HG02943 (cell line): ENCODE measurements around the gene ATP5F1D.

Experiments used
- ATAC-seq: cut with Tn5 transposase; IDR thresholded peaks from one replicate; pipeline ENCODE4 v1.9.1; 2021; ENCODE audit warnings: mild to moderate bottlenecking, low read depth, moderate library complexity; ENCODE audit not compliant: unreplicated experiment

Gene ATP5F1D

DNA sequence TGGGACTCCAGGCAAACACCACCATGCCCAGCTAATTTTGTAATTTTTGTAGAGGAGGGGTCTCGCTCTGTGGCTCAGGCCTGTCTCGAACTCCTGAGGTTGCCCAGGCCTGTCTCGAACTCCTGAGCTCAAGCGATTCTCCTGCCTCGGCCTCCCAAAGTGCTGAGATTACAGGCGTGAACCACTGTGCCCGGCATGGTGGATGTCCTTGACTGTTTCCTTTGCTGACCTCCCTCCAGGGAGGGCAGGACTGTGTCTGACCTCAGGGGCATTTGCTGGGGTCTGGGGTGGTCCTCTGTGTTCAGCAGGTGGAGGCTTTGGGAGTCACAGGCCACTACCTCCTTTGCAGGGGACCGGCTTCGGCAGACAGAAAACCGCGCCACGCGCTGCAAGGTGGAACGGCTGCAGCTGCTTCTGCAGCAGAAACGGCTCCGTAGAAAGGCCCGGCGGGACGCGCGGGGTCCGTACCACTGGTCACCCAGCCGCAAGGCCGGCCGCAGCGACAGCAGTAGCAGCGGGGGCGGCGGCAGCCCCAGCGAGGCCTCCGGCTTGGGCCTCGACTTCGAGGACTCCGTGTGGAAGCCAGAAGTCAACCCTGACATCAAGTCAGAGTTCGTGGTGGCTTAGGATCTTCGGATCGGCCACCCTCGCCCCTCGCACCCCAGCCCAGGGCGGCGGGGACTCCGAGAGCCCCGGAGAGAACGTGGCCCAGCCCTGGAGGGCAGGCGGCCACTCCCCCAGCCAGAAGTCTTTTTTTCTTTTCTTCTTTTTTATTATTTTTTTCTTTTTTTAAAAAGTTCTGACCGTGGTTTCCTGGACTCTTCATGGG is 15.3 kb downstream of the ATP5F1D start:
- no peak for ATAC-seq

DNA sequence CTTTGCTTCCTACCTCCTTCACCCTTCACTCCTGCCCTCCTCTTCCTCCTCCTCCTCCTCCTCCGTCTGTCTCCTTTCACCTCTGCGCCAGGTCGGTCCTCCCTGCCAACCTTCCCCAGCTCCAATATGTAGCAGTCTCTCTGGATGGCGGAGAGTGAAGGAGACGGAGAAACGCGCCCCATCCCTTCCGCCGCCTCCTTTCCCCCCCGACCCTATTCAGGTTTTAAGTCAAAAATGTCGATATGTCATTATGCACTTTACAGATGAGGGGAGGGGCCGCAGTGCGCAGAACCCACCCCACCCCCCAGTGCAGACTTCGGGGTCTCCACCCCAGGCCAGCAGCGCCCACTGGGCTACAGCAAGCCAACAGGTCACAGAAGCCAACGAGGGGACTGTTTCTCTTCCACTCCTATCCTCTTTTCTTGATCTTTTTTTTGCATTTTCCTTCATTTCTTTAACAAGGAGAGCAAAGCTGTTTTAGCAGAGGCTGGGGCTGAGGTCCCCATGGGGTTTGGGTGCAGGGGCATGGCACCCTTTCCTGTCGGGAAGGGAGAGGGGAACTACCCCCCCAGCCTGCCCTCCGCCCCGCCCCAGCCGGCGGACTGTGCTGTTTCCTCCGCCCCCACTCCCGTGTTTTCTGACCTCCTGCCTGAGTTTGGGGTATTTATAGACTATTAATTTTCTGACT is 16.1 kb downstream of the ATP5F1D start:
- ATAC-seq: no peak

DNA sequence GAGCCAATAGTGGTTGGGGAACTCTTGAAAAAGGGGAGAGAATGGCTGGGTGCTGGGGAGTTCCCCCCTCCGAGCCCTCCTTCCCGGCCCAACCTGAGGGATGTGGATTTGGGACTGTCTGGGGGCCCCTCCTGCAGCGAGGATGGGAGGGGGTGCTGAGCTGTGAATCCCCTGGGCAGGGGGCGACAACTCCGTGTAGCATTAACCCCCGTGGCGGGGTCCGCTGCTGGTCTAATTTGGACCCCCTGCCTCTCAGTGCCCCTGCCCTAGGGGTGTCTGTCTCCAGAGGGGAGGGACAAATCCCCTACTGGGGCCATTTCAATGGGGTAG is 16.6 kb downstream of the ATP5F1D start:
- ATAC-seq: no peak

DNA sequence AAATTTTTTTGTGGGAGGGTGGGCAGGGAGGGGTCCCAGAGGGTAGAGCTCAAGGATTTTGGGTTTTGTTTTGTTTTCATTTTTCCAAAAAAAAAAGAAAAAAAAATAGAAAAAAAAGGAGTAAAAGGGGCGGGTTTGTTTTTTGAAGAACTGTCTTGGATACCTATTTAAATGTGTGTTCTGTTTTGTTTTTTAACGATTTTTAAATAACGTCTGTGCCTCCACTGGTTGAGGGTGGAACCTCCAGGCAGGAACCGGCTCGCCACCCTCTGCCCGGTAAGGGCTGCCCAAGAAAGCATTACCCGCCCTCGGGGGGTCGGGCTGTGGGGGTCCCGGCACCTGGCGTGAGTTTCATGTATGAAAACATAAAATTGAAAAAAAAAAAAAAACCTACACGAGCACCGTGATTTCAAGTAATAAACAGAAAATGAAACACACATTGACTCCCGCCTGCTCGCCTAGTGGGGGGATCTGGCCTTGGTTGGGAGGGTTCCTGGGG is 17.2 kb downstream of the ATP5F1D start:
- no peak for ATAC-seq

DNA sequence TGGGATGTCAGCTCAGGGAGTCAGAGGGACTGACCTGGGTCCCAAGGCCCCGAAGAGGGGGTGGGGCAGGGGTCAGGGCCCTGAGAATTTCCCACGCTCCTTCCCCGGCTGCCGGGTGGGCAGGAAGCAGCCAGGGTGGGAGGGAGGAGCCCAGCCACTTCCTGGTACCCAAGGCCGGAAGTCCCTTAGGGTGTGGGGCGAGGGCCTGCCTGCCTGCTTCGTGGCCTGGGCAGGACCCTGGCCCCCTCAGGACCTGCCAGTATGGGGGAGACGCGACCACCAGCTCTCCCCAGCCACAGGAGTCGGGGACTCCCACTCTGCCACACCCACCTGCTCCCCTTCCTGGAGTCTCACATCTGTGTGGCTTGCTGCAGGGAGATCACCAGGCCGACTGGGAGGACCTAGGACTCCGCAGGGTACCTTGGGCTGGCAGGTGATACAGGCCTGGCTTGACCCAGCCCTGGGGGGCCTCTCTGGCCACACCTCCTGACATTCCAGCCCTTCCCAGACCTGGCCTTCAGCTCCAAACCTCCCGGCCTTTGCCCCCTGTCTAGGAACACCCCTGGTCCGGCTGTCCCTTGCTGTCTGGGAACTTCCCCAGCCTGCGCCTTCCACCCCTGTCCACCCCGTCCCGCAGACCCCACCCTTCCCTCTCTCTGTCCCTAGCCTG is 17.8 kb downstream of the ATP5F1D start:
- no peak for ATAC-seq

DNA sequence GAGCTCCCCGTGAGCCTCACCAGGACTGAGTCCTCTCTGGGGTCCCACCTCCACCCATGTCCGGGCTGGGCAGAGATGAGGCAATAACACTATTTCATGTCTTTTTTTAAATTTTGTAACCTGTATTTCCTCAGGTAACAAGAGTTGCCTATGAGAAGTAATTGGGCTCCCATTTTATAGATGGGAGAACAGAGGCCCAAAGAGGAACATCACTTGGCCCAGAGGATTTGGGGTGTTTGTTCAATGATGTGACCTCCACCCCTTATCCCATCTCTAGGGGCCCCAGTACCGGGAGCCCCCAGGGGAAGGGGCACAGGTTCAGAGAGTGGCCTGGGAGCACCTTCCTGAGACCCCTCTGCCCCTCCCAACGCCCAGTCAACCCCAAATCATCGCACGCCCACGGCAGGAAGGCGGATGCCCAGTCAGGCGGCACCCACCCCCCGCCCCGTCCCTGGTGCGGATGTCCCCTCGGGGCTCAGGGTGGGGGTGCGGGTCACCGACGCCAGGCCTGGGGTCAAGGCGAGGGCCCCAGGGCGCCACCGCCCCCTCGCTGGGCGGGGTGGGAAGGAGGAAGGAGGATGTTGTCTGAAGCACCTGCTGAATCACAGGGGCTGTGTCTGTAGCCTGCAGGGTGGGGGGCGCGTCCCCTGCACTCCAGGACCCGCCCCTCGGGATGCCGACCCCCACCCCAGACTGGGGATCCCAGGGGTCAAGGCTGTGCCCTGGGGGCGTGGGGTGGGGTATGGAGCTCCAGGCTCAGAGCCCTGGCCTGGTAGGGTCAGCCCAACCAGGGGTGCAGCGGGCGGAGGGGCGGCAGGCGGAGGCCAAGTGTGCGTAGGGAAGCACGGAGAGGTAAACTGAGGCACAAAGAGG is 18.6 kb downstream of the ATP5F1D start:
- ATAC-seq: no peak

DNA sequence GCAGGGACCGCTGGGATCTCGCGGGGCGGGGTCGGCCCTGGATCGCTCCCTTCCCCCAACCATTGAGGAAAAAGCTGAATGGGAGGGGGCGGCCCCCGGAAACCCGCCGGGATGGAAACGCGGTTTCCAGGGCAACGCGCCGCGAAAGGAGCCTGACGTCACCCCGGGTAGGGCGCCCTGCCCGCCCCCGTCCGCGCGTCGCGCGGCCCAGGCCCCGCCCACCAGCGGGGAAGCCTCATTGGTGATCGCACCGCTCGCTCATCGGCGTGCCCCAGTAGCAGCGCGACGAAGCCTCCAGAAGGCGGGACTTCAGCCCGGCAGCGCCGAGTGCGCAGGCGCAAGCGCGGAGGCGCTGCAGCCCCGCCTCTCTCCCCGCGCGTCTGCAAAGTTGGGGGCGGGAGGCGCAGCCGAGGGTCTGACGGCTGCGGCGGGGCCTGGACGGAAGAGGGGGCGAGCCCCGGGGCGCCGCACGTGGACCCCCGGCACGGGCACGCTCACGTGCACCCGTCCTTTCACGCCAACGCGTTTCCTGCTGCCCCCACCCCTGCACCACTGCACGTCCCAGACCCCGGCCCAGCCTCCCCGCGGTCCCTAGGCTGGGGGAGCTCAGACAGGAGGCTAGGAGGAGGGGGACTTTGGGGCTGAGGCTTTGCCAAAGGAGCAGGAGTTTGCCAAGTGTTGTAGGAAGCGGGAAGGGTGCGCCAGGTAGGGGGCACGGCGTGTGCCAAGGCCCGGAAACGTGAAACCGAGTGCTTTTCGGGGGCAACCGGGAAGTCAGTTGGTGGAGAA is 19.4 kb downstream of the ATP5F1D start:
- peak; percentile 49 for ATAC-seq

DNA sequence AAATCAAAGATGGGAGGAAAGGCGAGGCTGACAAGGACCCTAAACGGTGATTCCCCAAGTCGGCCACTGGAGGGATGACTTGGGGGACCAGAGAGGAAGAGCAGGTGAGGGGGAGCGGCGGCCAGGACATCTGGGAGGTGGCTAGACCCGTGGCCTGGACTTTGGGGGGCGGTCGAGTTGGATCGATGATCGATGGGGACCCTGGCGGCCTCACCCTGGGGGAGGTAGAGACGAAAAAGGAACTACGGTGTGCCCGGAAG is 19.9 kb downstream of the ATP5F1D start:
- ATAC-seq: no peak

DNA sequence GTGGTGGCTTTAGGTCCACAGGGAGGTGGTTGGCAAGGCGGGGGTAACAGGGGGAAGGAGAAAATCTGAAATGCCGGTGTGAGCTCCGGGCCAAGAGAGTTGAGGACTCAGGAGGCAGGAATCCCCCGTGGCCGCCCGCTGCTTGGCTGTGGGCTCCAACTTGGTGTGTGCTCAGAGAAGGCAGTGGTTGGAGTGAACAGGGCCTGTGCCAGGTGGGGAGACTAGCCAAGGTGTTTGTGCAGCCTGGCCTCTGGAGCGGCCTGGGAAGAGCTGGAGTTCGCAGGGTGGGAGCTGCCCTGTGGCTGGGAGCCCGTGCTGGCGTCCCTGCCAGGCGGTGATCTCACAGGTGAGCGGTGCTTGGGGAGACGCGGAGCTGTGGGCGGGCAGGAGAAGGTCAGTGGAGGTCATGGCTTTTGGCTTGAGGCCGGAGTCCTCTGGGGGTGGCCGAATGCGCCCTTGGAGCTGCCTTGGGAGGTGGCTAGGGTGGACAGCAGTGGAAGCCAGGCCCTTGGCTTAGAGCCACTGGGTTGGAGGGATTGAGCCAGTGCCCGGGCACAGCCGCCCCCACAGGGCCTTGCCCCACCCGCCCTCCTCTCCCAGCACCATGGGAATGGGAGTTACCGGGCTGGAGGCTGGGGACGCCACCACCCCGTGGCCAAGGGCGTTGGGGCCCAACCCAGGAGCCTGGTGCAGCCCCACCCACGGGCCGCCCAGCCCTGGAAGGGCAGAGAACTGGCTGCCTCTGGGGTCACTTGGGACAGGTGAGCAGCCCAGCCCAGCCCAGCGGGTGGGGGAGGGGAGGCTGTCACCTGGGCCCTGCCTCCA is 20.5 kb downstream of the ATP5F1D start:
- no peak for ATAC-seq

DNA sequence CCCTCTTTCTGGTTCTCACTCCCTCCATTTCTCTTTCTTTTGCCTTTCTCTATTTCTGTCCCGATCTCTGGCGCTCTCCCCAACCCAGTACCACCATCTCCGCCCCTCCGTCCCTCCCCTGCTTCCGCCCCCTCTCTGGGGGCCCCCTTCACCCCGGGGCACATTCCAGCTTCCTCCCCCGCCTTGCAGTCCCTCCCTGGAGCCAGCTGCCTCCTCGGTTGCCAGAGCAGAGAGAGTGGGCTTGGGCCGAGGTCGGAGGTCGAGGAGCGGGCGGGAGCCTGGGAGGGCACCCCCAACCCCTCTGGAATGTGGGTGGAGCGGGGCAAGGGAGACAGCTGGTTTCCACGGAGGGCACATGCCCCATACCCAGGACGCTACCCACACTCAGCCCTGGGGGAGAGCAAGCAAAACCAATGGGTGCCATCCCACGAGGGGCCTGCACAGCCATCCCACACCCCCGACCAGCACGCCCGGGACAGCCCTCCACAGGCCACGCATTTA is 21.1 kb downstream of the ATP5F1D start:
- ATAC-seq: no peak

DNA sequence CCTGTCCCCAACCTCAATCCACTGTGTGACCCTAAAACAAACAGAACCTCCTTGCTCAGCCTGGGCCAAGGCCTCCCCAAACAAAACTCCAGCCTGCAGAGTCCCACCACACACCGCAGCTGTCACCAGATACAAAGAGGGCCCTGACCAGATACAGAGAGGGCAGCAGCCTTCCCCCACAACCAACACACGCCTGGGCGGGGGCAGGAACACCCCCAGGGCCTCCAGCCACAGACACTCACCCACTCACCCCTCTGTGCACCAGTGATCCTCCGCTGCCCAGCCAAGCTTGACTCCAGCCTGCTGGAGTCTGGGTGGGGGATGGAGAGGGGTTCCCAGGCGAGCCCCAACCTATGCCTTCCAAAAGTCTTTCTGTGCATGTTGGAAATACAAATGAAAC is 21.6 kb downstream of the ATP5F1D start:
- ATAC-seq: no peak

DNA sequence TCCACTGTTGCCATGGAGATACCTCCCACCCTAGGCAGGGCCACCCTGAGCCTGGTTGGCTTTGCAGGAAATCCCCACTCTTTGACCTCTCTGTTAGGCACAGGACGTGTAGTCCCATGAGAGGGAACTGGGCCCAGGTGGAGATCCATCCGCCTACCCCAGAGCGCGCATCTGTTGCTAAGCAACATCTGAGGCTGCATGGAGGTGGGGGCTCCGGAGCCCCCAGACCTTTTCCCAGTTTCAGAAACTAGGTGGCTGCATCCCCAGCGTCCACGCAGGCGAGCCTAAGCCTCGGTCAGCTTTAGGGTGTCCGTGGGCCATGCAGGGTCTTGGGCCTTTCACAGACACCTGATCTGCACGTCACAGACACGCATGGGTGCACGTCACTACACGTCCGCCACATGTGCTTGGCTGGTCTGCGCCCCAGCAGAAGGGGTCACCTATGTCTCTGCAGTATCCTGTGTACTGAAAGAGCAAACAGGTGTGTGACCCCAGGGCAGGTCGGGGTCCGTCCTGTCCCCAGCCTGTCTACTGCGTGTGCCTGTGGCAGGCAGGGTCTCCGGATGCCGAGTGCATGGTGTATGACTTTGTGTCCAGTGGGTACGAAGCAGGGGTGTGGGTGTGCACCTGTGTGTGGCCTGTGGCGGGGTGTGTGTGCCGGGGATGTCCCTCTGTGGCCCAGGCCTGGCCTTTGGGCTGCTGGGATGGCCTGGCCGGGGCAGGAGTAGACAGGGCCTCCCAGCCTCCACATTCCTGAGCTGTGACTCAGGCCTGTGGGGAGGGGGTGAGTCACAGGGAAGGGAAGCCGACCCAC is 23.5 kb downstream of the ATP5F1D start:
- ATAC-seq: no peak

DNA sequence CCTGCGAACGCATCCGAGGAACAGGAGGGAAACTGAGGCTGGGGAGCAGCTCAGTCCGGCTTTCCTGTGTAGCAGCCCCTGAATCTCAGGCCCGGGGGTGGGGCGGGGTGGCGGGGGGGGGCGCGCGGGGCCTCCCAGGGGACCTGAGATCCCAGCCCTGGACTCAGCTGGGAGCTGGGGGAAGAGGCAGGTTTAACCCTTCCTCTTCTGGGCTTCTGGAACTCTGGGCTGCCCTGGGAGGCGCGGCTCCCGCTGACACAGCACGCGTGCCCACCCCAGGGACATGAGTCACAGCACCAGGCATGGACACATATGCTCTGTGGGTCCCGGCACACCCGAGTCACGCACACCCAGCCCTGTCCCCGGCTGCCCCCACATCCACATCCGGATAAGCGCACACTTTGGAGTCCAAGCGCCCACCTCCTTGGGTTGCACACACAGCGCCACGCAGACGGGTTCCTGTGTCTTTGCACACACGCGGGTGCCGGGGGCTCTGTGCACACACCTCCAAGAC is 24.1 kb downstream of the ATP5F1D start:
- no peak for ATAC-seq

DNA sequence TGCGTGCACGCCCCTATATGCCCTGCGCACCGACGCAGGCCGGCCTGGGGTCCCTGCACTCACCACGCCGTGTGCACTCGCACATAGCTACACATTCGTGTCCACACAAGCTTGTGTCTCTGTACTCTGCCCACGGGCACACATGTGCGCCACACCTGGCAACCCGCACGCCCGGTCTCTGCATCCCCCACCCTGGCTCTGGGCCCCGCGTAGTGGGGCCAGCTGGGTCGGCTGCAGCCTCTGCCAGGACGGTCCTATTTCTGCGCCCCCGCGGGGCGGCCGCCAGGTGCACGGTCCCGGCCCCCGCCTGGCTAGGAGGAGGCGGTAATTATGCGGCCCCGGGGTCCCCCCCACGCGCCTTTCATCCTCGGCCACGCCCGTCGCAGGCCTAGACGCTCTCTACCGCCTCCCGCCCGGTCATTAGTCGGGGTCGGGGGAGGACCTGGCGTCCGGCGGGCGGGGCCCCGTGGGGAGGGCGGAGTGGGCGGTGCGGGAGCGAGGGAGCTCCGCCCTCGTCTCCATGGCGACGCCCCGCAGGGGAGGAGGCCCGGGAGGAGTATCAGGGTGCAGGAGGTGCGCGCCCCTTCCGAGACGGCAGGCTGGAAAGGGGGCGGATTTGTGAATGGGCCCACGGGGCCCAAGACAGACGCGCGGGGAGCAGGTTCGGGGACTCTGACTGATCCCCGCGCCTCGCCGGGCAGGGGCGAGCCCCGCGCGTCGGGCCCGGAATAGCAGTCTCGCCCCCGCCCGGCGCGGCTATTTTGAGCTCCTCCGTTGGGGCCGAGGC is 24.8 kb downstream of the ATP5F1D start:
- ATAC-seq: peak; percentile 29

DNA sequence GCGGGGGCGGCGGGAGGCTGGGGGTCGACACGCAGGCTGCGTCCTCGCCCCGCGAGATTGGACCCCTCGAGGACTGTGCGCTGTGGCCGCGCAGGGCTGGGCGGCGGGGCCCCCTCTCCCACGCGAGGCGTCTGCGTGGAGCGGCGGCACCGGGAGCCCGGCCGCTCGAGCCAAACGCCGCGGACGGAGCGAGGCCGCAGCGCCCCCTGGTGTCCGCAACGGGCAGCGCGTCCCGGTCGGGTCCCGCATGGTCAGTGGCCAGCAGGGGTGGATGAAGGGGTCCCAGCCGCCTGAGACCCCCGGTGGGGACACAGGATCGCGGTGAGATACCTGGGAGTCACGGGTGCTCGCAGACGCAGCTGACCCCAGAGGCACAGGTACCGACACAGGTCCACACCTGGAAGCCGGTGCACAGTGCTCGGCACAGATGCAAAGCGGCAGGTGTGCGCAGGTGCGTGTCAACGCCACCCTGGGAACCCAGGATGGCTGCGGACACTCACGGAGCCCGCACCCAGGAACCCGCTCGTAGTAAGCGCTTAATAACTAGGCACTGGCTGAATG is 25.4 kb downstream of the ATP5F1D start:
- peak; percentile 21 for ATAC-seq

DNA sequence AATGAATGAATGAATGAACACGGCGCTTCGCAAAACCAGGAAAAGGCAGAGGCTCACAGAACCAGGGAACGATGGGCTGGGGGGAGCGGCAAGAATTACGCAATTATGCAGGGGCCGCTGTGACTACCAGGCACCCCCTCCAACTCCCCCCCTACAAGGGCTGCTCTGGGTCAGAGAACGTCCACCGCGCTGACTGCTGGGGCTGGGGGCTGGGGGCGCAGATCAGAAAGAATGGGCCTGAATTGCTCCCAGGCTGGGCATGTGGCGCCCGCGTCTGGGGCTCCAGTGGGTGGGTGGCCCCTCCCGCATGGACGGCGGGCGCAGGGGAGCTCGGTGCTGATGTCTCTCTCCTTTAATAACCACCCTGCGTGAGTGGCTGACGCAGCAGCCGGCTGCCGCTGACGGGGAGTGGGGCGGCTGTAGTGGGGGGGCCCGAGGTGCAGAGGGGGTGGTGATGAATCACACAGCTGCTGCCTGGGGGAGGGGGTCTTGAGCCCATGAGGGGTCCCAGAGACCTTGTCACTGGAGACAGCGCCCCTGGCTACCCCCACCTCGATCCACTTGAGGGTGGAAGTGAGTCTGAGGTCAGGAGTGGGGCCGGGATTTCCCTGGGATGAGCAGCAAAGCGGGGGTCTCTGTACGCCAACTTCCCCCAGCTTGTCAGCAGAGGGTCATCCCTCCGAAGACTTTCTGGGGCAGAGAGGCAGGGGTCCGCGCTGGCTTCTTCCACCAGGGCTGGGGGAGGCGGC is 26.1 kb downstream of the ATP5F1D start:
- no peak for ATAC-seq
